HG03571 (cell line): ENCODE results near the gene NAGPA.
"Not testable (repeated sequence)": the region's sequence is repeated elsewhere in the genome, so short reads cannot be mapped to it uniquely, and the experiment has no call there.

Source experiments
- ATAC-seq: cut with Tn5 transposase; IDR thresholded peaks from one replicate; pipeline ENCODE4 v1.9.1; 2021; ENCODE audit not compliant: unreplicated experiment

NAGPA gene

DNA sequence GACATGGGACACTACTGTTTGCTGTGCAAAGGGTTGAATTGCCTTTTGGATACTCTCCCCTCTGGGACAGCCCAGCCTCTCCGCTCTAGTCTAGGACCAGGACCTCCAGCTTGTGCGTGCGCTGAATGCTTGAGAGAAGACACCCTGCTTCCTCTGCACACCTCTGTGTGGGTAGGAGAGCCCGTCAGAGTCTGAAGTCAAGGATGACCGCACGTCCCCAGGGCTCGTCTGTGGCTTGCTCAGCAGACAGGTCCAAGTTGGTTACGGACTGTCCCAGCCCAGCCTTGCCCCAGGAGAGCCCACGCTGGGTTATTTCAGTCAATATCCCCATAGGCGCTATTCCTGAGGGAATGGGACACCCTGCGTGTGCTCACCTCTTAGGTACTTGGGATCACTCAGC, 28.3 kb upstream of the NAGPA start:
- ATAC-seq, result no peak

GRCh38 chr16:5060073-5060641, 26.4 kb upstream of the NAGPA start:
- no peak for ATAC-seq

DNA sequence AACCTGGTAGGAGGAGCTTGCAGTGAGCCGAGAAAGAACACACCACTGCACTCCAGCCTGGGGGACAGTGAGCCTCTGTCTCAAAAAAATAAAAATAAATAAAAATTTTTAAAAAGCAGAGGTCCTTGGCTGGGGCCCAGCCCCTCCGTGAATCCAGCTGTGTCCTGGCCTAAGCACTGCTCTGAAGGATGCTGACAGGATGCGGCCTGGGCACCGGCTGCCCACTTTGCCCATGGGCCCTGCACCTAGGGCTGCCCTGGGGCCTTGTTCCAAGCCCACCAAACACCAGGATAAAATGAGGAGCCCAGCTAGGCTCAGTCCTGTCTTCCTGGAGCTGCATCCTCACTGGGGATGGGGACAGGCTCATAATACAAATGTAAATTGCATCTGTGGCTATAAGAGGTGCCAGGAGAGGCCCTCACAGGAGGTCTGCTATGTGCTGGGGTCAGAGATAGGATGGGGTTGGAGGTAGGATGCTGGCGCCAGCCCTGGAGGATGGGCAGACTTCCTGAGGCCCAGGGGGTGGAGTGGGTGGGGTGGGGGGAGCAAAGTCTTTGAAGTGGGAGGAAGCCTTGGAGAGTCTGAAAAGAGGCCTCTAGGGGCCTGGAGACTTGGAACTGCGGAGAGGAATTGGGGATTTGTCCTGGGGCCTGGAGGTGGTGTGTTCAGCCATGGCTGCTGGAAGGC, 25.8 kb upstream of the NAGPA start:
- ATAC-seq, result no peak

DNA sequence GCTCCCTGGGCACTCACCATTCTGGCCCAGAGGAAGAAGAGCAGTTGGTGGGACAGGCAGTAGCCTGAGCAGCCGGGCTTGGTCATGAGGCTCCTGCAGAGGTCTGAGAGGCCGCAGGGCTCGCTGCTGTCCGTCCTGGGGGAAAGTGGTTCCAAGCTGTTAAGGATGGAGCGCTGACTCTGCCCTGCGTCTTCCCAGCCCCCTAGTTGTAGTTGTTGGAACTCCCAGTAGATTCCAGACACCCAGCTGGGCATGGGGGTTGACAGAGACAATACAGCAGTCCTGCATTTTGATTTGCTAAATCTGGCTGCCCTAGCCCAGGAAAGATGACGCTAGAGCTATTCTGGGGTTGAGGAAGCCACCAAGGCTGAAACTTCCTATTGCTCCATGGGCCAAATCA, 24.7 kb upstream of the NAGPA start:
- ATAC-seq, result no peak

DNA sequence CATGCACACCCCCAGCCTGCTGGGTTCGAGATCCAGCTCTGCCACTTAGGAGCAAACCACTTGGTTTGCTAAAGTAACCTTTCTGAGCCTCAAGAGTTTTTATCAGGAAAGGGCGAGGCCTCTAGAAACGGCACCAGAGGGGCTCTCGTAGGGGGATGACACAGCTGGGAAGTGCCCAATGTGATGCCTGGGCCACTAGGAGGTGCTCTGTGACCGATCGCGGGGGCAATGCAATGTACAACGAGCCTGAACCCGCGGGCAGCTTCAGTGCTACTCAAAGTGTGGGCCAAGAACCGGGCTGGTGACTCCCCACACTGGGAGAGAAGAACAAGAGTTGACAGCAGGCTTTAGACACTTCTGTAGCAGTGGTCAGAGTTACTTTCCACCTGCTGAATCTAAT, 22.6 kb upstream of the NAGPA start:
- no peak for ATAC-seq

DNA sequence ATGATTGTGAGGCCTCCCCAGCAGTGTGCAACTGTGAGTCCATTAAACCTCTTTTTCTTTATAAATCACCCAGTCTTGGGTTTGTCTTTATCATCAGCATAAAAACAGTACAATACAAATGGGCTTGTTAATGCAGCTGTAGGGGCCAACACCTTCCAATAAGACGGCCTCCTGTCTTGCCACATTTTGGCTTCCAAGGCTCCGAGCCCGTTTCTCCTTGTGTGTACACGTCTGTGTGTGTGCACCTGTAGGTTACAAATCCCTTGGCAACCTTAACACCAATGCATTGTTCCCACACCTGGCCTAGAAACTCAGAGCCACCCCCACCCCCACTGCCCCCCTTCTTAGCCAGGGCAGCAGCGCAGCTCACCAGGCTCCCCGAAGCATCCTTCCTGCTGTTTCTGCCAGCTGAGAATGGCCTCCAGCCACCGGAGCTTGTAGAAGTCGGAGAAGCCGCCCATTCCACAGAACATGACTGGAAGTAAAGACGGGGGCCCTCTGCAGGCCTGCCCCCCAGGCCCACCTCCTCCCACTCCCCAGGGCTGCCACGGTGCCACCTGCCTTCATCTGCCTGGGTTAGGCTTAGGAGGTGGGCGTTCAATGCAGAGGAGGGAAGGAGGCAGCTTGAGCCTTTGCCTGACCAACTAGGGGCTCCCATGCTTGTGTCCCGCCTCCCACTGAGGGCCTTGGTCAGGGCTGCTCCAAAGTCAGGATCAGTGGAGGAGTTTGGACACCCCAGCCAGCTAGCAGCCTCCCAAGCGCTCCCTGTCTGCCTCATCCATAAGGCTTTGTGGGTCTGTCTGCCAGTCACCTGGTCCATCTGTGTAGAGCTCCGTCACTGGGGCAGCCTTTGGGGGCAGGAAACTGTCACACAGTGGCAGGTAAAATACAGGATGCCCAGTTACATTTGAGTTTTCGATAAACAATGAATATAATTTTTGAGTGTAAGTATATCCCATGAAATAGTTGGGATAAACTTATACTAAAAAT, 21.4 kb upstream of the NAGPA start:
- ATAC-seq, result no peak

GRCh38 chr16:5046914-5047313, 13.2 kb upstream of the NAGPA start:
- no peak for ATAC-seq

DNA sequence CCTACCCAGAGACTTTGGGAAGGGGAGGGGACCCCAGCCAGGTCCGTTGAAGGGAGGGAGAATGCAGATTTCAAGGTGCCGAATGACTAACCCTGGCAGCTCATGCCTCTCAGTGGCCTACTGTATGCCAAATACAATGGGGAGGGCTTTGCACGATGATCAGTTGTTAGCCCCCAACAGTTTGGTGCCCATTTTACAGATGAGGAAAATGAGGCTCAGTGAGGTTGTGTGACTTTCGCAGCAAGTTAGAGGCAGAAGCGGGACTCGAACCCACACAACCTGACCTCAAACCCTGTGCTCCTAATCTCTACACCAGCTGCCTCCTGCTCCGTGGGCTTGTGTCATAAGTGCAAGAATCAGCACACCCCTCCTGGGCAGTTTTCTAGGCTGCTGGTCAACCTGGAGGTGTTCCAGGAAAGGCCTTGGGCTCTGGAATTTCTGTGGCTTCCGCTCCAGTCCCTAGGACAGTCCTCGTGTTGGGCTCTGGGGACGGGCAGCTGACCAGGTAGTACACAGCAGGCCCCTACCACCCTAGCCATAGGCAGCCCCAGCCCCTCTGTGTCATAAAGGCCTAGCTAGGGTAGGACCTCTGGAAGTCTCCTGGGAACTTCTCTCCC, 11.9 kb upstream of the NAGPA start:
- no peak for ATAC-seq

DNA sequence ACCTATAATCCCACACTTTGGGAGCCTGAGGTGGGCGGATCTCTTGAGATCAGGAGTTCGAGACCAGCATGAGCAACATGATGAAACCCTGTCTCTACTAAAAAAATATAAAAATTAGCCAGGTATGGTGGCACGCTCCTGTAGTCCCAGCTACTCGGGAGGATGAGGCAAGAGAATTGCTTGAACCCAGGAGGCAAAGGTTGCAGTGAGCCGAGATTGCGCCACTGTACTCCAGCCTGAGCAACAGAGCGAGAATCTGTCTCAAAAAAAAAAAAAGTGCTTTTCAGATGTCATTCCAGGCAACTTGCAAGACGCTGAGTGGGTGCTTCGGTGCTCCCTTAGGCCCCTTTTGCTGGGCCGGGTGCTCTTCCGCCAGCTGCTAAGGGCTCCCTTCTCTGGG, 10.8 kb upstream of the NAGPA start:
- ATAC-seq, result not testable (repeated sequence)

- no peak for ATAC-seq
Observed at GRCh38 chr16:5044011-5044540, 10.3 kb upstream of the NAGPA start.

DNA sequence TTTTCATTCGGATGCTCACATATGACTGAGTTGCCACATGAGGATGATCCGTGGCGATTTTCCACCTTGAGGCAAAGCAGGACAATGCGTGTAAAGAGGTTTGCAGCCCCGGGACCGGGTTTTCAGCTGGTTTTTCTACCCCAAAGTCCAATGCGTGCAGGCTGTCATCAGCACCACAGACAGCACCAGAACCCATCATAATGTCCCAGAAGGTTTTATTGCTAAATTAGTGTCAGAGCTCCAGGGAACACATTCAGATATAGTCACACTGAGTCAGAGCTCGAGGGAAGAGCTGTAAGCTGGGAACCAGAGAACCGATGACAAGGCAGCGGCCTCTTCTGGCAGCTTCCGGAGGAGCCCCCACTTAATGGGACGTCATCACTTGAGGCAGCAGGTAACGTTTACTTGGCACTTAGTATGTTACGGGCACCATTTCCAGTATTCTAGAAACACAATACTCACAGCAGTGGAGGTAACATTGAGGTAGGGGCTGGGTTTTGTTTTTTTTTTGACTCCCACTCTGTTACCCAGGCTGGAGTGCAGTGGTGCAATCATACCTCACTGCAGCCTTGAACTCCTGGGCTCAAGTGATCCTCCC, 8.9 kb upstream of the NAGPA start:
- no peak for ATAC-seq

DNA sequence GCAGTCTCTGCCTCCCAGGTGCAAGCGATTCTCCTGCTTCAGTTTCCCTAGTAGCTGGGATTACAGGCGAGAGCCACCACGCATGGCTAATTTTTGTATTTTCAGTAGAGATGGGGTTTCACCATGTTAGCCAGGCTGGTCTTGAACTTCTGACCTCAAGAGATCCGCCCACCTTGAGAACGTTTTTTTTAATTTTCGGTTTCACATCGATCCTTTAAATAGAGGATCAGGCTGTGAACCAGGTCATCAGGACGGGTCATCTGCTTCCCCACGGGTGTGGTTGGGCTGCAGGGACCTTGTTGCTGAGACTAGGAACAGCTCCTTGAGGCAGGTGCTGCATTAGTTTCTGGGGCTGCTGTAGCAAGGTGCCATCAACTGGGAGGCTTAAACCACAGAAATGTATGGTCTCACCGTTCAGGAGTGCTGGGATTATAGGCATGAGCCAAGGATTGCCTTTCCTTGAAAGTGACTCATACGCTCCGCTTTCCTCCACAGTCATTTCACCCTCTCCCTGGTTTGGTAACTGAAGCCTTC, 7.9 kb upstream of the NAGPA start:
- no peak for ATAC-seq

GRCh38 chr16:5040451-5040850, 6.7 kb upstream of the NAGPA start:
- no peak for ATAC-seq

GRCh38 chr16:5036228-5037156, 2.8 kb upstream of the NAGPA start:
- ATAC-seq, result no peak

DNA sequence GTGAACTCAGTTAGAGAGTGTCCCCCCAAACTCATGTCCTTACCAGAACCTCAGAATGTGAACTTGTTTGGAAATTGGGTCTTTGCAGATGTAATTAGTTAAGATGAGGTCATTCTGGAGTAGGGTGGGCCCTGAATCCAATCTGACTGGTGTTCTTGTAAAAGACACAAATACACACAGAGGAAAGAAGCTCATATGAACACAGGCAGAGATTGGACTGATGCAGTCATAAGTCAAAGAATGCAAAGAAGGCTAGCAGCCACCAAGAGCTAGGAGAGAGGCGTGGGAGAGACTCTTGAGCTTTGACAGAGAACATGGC, 2.1 kb upstream of the NAGPA start:
- no peak for ATAC-seq

GRCh38 chr16:5034167-5034523, 410 bp upstream of the NAGPA start:
- no peak for ATAC-seq

GRCh38 chr16:5032748-5033167, 977 bp downstream of the NAGPA start:
- no peak for ATAC-seq

DNA sequence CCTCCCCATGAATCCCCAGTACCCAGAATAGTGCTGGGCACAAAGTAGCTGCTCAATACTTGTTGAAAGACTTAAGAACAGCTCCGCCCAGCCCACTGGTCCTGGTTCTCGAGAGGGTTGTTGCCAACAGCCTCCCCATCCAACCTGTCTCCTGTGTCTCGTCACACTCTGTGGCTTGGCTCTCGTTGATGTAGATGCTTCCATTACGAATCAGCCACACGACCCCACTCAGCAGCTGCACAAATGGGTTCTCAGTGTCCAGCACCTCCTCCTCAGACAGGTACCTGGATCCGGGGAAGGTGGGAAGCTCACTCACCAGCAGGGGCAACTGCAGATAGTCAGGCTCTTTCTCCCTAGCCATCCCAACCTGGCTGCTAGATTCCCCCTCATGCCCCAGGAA, 2.1 kb downstream of the NAGPA start:
- ATAC-seq, result no peak

- ATAC-seq, result no peak
Observed at GRCh38 chr16:5030251-5030870, 3.4 kb downstream of the NAGPA start.
